GM13977 (cell line): ENCODE results near the gene SUGP1.

Source experiments
- DNase-seq: peaks from one replicate; pipeline ENCODE4 v3.0.0; 2012; ENCODE audit warnings: low spot score
- CTCF ChIP-seq: IDR thresholded peaks from 2 replicates; pipeline ENCODE4 v1.5.1; 2012; ENCODE audit warnings: mild to moderate bottlenecking, control low read depth; ENCODE audit not compliant: insufficient read depth; ENCODE audit errors: extremely low read depth, missing control alignments
- in situ Hi-C: fragments of 300-500 bp; cut with MboI; formaldehyde crosslinking; loops from one replicate; pipeline ENCODE4 v1.12.0; 2022; ENCODE audit warnings: low sequenced_read_pairs, low pct_unique_long_range_greater_than_20kb, mixed read lengths, inconsistent platforms; ENCODE audit not compliant: unreplicated experiment

SUGP1 gene

GRCh38 chr19:19261350-19262189 is 58.7 kb downstream of the SUGP1 start:
- no peak for DNase-seq
- in situ Hi-C loops = no loop called here
- no peak for TF ChIP-seq CTCF

GRCh38 chr19:19260417-19261214 is 59.7 kb downstream of the SUGP1 start:
- TF ChIP-seq CTCF = no peak
- in situ Hi-C loops = no loop called here

GRCh38 chr19:19259741-19260140 is 60.6 kb downstream of the SUGP1 start:
- in situ Hi-C loops = no loop called here
- no peak for TF ChIP-seq CTCF
- DNase-seq = no peak

More at GRCh38 chr19:19260417-19261214, 59.7 kb downstream of the SUGP1 start:
- DNase-seq = no peak

GRCh38 chr19:19258589-19259338 is 61.5 kb downstream of the SUGP1 start:
- no peak for DNase-seq
- in situ Hi-C loops = no loop called here
- TF ChIP-seq CTCF = no peak

GRCh38 chr19:19257836-19258588 is 62.3 kb downstream of the SUGP1 start:
- TF ChIP-seq CTCF = no peak
- no peak for DNase-seq
- in situ Hi-C loops = no loop called here

GRCh38 chr19:19257137-19257536 is 63.2 kb downstream of the SUGP1 start:
- in situ Hi-C loops = no loop called here

More at GRCh38 chr19:19257137-19257536, 63.2 kb downstream of the SUGP1 start:
- no peak for TF ChIP-seq CTCF
- DNase-seq = no peak
